NCI-H2107 (cell line): ENCODE results near the gene METTL3.
A peak's percentile ranks its signal among the peaks of the same experiment; 100 is the strongest.

Source experiments
- DNase-seq: peaks from one replicate; lab custom pipeline; 2025; lab: John Stamatoyannopoulos, UW

Gene METTL3

GRCh38 chr14:21476925-21477681, 34.0 kb downstream of the METTL3 start, which contains the start of the genes RAB2B and TOX4:
RAB2B (minus strand) TSS chr14:21476959; CDS start chr14:21476872, 87 bp downstream.
TOX4 (plus strand) TSS chr14:21477195; CDS start chr14:21477279, 84 bp downstream.
- DNase-seq, result peak; percentile 99

GRCh38 chr14:21476523-21476924, 34.6 kb downstream of the METTL3 start:
- DNase-seq, result no peak

- no peak for DNase-seq
Observed at GRCh38 chr14:21475767-21476522, 35.2 kb downstream of the METTL3 start.

GRCh38 chr14:21467616-21468015, 43.5 kb downstream of the METTL3 start:
- DNase-seq, result no peak

GRCh38 chr14:21455912-21456667, 55.0 kb downstream of the METTL3 start, which contains the start of gene CHD8:
CHD8 (minus strand) TSS chr14:21456123; CDS start chr14:21431643, 24,480 bp downstream.
- DNase-seq, result peak; percentile 99

- DNase-seq, result no peak
Observed at GRCh38 chr14:21455592-21455911, 55.6 kb downstream of the METTL3 start.

GRCh38 chr14:21454843-21455544, 56.1 kb downstream of the METTL3 start:
- DNase-seq, result peak; percentile 4

- no peak for DNase-seq
Observed at GRCh38 chr14:21449899-21450216, 61.3 kb downstream of the METTL3 start.
